NK-92 (cell line): Measurements from ENCODE around the gene TM7SF2.

Source experiments
- DNase-seq: peaks from one replicate; lab custom pipeline; 2025; ENCODE audit not compliant: unreplicated experiment; lab: John Stamatoyannopoulos, UW

Gene TM7SF2

GRCh38 chr11:65111744-65112545 is at the start of gene TM7SF2:
TM7SF2 (plus strand) TSS chr11:65111872; CDS start chr11:65112016, 144 bp downstream.
- peak; percentile 55 for DNase-seq

GRCh38 chr11:65063532-65063931 is 48.1 kb upstream of the TM7SF2 start:
- DNase-seq = no peak

DNA sequence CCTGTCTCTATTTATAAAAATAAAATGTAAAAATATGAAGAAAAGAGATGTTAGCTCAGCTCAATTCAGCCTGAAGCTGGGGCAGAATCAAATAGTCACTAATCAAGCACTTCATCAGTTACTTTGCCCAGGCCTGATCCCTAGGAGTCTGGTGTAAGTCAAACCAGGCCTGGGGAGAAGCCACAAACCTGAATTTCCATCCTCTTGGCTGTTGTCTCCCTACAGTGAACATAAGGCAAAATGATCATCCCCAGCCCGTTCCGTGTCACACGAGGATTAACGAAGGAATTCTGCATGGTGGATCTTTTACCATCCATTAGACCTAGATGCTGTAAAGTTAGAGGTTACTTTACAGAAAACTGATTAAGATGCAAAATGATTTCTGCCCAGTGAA is 46.8 kb upstream of the TM7SF2 start:
- no peak for DNase-seq

- DNase-seq = no peak
These were observed 45.8 kb upstream of the TM7SF2 start for GRCh38 chr11:65065851-65066250.

- no peak for DNase-seq
These were observed 45.4 kb upstream of the TM7SF2 start for GRCh38 chr11:65066315-65066714.

DNA sequence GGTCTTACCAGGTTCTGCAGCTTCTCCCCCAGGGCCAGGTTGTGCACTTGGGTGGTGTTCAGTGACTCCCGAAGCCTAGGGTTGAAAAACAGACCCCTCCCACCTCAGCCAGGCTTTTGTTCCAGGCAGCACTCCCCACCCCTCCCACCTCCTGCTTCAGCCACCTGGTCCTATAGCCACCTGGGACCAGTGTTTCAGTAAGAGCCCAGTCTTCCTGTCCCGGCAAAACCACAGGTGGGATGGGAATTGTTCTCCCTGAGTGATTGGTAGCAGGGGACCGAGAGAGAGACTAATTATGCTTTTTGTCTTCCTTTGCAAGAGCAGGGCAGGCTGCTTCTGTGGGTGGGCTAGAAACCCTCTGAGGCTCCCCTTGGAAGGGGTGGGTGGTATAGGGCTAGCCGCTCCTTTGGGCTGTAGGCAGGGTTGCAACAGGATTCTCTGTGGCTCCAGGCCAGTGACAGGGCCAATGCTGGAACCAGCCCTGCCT is 44.8 kb upstream of the TM7SF2 start:
- no peak for DNase-seq

- DNase-seq = no peak
These were observed 44.2 kb upstream of the TM7SF2 start for GRCh38 chr11:65067446-65067845.

- no peak for DNase-seq
These were observed 42.5 kb upstream of the TM7SF2 start for GRCh38 chr11:65069217-65069616.

GRCh38 chr11:65071907-65072630 is 39.6 kb upstream of the TM7SF2 start:
- DNase-seq = no peak

- no peak for DNase-seq
These were observed 39.1 kb upstream of the TM7SF2 start for GRCh38 chr11:65072631-65072966.

GRCh38 chr11:65077451-65077850 is 34.2 kb upstream of the TM7SF2 start:
- DNase-seq = no peak

DNA sequence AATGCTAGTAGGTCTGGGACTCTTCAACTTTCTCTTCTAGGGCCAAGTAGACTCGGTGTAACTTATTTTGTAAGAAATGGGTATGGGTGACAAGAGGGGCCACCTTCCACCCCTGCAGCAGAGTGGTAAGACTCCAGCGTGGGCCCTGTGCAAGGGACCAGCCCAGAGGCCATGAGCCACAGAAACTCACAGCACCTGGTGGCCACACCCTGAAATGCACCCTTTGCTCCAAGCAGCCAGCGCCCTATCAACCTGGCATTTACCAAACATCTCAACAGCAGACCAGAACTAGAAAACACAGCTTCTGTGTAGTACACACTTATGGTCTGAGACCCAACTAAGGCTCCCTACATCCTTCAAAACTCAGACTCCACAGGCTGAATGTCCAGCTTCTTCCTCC is 33.5 kb upstream of the TM7SF2 start:
- no peak for DNase-seq

- no peak for DNase-seq
These were observed 32.8 kb upstream of the TM7SF2 start for GRCh38 chr11:65078786-65079342.

DNA sequence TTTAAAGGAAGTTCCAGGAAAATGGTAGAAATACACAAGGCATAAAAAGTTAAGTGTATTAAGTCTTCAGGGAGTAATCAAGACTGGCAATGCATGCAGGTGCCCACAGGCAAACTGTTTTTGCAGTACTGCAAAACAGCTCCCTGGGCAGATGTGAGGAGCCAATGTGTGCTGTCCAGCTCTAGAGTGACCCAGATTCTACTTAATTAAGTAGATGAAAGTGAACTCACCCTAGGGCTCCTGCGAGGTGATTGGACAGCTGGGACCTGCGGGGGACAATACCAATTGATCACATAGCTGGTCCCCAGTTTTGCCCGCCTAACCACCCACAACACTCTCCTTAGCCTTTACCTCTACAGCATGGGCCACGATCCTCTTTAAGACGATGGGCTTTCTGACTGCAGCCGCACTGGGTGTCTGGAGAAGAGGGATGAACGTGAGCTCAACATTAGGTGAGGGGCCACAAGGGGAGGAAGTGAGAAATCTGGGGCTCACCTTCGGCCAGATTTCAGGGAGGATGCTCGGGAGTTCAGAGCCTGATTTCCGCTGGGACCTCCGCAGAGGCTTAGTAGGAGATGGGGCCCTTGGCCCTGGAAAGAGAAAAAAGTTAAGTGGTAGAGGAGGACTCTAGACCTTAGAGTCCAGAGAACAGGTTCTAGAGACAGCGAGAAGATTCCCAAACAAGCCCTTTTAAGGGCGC is 28.4 kb upstream of the TM7SF2 start:
- no peak for DNase-seq

DNA sequence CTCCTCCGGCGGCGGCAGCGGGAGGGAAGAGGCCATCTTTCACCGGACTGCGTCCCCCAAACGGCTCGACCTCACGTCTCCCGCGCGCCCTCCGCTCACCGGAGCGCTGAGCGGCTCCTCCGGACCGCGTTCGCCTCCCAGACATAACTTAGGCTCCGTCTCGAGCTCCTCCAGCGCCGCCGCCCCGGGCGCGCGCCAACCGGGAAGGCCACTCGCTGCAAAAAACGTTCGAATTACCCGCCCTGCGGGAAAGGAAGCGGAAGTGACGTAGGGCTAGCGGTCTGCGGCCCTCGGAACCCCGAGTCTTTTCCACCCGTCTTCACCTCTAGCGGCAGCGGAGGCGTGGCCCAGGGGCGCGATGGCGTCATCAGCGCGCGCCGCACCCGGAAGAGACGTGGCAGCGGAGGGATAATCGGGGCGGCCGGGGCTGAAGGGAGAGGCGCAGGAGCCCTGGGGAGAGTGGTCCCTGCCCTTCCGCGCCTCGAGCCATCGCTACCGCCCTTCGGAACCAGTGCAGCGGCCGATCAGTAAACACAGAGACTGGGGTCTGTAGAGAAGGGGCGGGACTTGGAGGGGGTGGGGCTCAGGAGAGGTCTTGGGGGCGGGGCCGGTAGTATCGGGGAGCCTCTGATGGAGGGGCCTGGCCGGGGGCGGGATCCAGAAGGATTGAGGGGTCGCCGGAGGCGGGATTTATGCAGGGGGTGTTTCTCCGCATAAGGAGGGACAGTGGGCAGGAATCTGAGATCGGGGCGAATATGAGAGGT is 27.7 kb upstream of the TM7SF2 start, which contains the start of the genes CDCA5 and ZFPL1:
CDCA5 (minus strand) TSS at position 207 of the 764 bp plus-strand sequence; CDS start at position 145, 62 bp downstream.
ZFPL1 (plus strand) TSS at position 389 of the 764 bp plus-strand sequence. CDS start 477 bp downstream, outside the sequence.
- DNase-seq = peak; percentile 73

- DNase-seq = no peak
These were observed 26.9 kb upstream of the TM7SF2 start for GRCh38 chr11:65084598-65085375.

- DNase-seq = no peak
These were observed 26.2 kb upstream of the TM7SF2 start for GRCh38 chr11:65085446-65085845.

- no peak for DNase-seq
These were observed 24.9 kb upstream of the TM7SF2 start for GRCh38 chr11:65086809-65087208.

DNA sequence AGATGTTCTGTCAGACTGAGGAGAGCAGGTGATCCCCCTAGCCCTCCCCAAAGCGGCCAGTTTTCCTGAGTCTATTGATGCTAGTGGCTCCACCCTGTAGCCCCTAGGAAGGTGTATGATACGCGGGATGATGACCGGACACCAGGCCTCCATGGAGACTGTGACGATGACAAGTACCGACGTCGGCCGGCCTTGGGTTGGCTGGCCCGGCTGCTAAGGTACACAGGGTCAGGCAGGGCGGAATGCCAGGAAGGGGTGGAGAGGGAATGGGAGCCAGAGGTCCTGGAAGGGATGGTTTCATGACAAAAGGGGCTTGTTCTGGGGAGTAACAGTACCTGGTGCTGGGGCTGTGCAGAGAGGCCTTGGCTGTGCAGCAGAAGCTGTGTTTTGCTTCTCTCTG is 24.5 kb upstream of the TM7SF2 start:
- DNase-seq = no peak

DNA sequence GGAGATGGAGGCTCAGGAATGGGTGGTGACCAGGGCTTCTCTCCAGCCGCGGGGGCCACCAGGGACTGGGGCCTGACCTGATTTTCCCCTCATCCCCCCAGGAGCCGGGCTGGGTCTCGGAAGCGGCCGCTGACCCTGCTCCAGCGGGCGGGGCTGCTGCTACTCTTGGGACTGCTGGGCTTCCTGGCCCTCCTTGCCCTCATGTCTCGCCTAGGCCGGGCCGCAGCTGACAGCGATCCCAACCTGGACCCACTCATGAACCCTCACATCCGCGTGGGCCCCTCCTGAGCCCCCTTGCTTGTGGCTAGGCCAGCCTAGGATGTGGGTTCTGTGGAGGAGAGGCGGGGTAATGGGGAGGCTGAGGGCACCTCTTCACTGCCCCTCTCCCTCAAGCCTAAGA is 23.8 kb upstream of the TM7SF2 start:
- no peak for DNase-seq
